Immature natural killer cell (primary cell): ENCODE measurements around the gene CASP1. TPM values are rescaled to one million over a fixed set of nuclear protein-coding genes. Genes with fewer than 3 reads are reported as not detected.
"Not testable (repeated sequence)": the region's sequence is repeated elsewhere in the genome, so short reads cannot be mapped to it uniquely, and the experiment has no call there.

Source experiments
- DNase-seq, 3 donors: peaks; one replicate each; pipeline ENCODE4 v3.0.0; 2022; ENCODE audit warnings: mixed read lengths in 1 of 3
- H3K27ac Mint-ChIP-seq, 6 donors: one replicate each; pipeline ENCODE4 v1.8.0; 2020; ENCODE audit warnings: mixed read lengths in 6 of 6, mild to moderate bottlenecking in 5 of 6, inconsistent platforms in 4 of 6, moderate library complexity in 3 of 6
- H3K27me3 Mint-ChIP-seq, 3 donors: one replicate each; pipeline ENCODE4 v1.8.0; 2020 to 2021; ENCODE audit warnings: low read depth in 3 of 3, mild to moderate bottlenecking in 3 of 3, mixed read lengths in 3 of 3, moderate library complexity in 3 of 3, inconsistent platforms in 1 of 3
- H3K36me3 Mint-ChIP-seq, 3 donors: one replicate each; pipeline ENCODE4 v1.8.0; 2020; ENCODE audit warnings: mixed read lengths in 3 of 3, inconsistent platforms in 2 of 3, mild to moderate bottlenecking in 2 of 3
- H3K4me1 Mint-ChIP-seq, 2 donors: one replicate each; pipeline ENCODE4 v1.8.0; 2020; ENCODE audit warnings: inconsistent platforms in 2 of 2, mild to moderate bottlenecking in 2 of 2, mixed read lengths in 2 of 2, moderate library complexity in 1 of 2
- H3K4me3 Mint-ChIP-seq, 5 donors: one replicate each; pipeline ENCODE4 v1.8.0; 2020; ENCODE audit warnings: mild to moderate bottlenecking in 5 of 5, mixed read lengths in 5 of 5, inconsistent platforms in 3 of 5, moderate library complexity in 3 of 5
- H3K9me3 Mint-ChIP-seq, 6 donors: one replicate each; pipeline ENCODE4 v1.8.0; 2020; ENCODE audit warnings: mild to moderate bottlenecking in 6 of 6, mixed read lengths in 6 of 6, inconsistent platforms in 4 of 6, moderate library complexity in 3 of 6
- polyA plus RNA-seq, 3 donors: library from polyadenylated mRNA; unstranded; fragments of 300-500 nt; fragmentation: Illumina TruSeq; gene quantifications; one replicate each; pipeline ENCODE4 v1.2.3, GENCODE V29; 2021

Gene CASP1
- polyA plus RNA-seq, 3 donors from 2014 or later, result 107 to 166 (median 115) TPM

GRCh38 chr11:105057432-105057831 is 22.5 kb upstream of the CASP1 start:
- Mint-ChIP-seq H3K4me1 (no peaks in the 10 kb centered on the region), H3K27ac (no peak overlapping the region), H3K4me3 (no peak overlapping the region), H3K27me3 (peaks cover 0 to 4% (median 3%) of the 10 kb centered on the region in 3 donors), H3K9me3 (peaks cover 0 to 2% (median 0%) of the 10 kb centered on the region in 6 donors), H3K36me3 (peaks cover 0 to 4% (median 0%) of the 10 kb centered on the region in 3 donors)
- DNase-seq, result no peak

- Mint-ChIP-seq H3K27ac (no peak overlapping the region), H3K9me3 (peaks cover 0 to 2% (median 0%) of the 10 kb centered on the region in 6 donors), H3K27me3 (peaks cover under 1 to 4% (median 3%) of the 10 kb centered on the region in 3 donors), H3K4me3 (no peak overlapping the region), H3K4me1 (no peaks in the 10 kb centered on the region), H3K36me3 (peaks cover 0 to 4% (median 0%) of the 10 kb centered on the region in 3 donors)
- no peak for DNase-seq
These were observed 21.5 kb upstream of the CASP1 start for GRCh38 chr11:105056446-105056845.

- H3K36me3 Mint-ChIP-seq, result peaks cover 0 to 4% (median 0%) of the 10 kb centered on the region in 3 donors
- DNase-seq, result no peak
- no peaks in the 10 kb centered on the region for H3K4me1 Mint-ChIP-seq
- H3K27ac Mint-ChIP-seq, result no peak overlapping the region
- no peak overlapping the region for H3K4me3 Mint-ChIP-seq
- H3K9me3 Mint-ChIP-seq, result peaks cover 0 to 2% (median 0%) of the 10 kb centered on the region in 6 donors
- H3K27me3 Mint-ChIP-seq, result peaks cover 3 to 4% (median 3%) of the 10 kb centered on the region in 3 donors
These were observed 20.0 kb upstream of the CASP1 start for GRCh38 chr11:105054723-105055493.

- Mint-ChIP-seq H3K27ac (no peak overlapping the region), H3K4me1 (no peaks in the 10 kb centered on the region), H3K27me3 (peaks cover 3 to 4% (median 3%) of the 10 kb centered on the region in 3 donors), H3K36me3 (peaks cover 0 to 4% (median 0%) of the 10 kb centered on the region in 3 donors), H3K4me3 (no peak overlapping the region), H3K9me3 (peaks cover 0 to 2% (median 0%) of the 10 kb centered on the region in 6 donors)
- DNase-seq, result no peak
These were observed 17.5 kb upstream of the CASP1 start for GRCh38 chr11:105052487-105052886.

GRCh38 chr11:105051559-105051958 is 16.6 kb upstream of the CASP1 start:
- H3K36me3 Mint-ChIP-seq, result peaks cover 0 to 4% (median 0%) of the 10 kb centered on the region in 3 donors
- DNase-seq, result no peak
- H3K27ac Mint-ChIP-seq, result no peak overlapping the region
- no peak overlapping the region for H3K4me3 Mint-ChIP-seq
- H3K9me3 Mint-ChIP-seq, result peaks cover 0 to 2% (median 0%) of the 10 kb centered on the region in 6 donors
- peaks cover 2 to 6% of the 10 kb centered on the region in 2 donors for H3K4me1 Mint-ChIP-seq
- peaks cover 2 to 4% (median 3%) of the 10 kb centered on the region in 3 donors for H3K27me3 Mint-ChIP-seq

- Mint-ChIP-seq H3K36me3 (peaks cover 0 to 4% (median 0%) of the 10 kb centered on the region in 3 donors), H3K27me3 (peaks cover 0 to 4% (median 0%) of the 10 kb centered on the region in 3 donors), H3K4me3 (no peak overlapping the region), H3K4me1 (peaks cover 16 to 26% of the 10 kb centered on the region in 2 donors), H3K27ac (no peak overlapping the region), H3K9me3 (no peaks in the 10 kb centered on the region)
- no peak for DNase-seq
These were observed 14.5 kb upstream of the CASP1 start for GRCh38 chr11:105049481-105049880.

- Mint-ChIP-seq H3K27me3 (peaks cover 0 to 4% (median 0%) of the 10 kb centered on the region in 3 donors), H3K4me3 (peak overlapping the region in 2 of 5 donors; percentile 45 to 52), H3K36me3 (peaks cover 3 to 5% (median 5%) of the 10 kb centered on the region in 3 donors), H3K4me1 (peaks cover 40 to 50% of the 10 kb centered on the region in 2 donors), H3K27ac (peak overlapping the region in 1 of 6 donors; percentile 27), H3K9me3 (no peaks in the 10 kb centered on the region)
- no peak for DNase-seq
These were observed 12.1 kb upstream of the CASP1 start for GRCh38 chr11:105046898-105047579.

- H3K27ac Mint-ChIP-seq, result peak overlapping the region; percentile 68 to 98 (median 86)
- peaks cover 0 to 1% (median 0%) of the 10 kb centered on the region in 3 donors for H3K27me3 Mint-ChIP-seq
- peaks cover 51 to 63% of the 10 kb centered on the region in 2 donors for H3K4me1 Mint-ChIP-seq
- no peak for DNase-seq
- H3K36me3 Mint-ChIP-seq, result peaks cover 14 to 16% (median 16%) of the 10 kb centered on the region in 3 donors
- H3K4me3 Mint-ChIP-seq, result peak overlapping the region; percentile 53 to 100 (median 97)
- no peaks in the 10 kb centered on the region for H3K9me3 Mint-ChIP-seq
These were observed 10.8 kb upstream of the CASP1 start for GRCh38 chr11:105045676-105046296.

- not testable (repeated sequence) for H3K27me3 Mint-ChIP-seq, H3K9me3 Mint-ChIP-seq
- H3K36me3 Mint-ChIP-seq, result peaks cover 24 to 26% (median 24%) of the 10 kb centered on the region in 3 donors
- H3K4me1 Mint-ChIP-seq, result peaks cover 56 to 72% of the 10 kb centered on the region in 2 donors
- H3K4me3 Mint-ChIP-seq, result peak within 1 kb of the TSS; percentile 94 to 100 (median 97)
- DNase-seq, result peak; percentile 50 to 53 (median 51)
- peak within 1 kb of the TSS; percentile 92 to 100 (median 98) for H3K27ac Mint-ChIP-seq
These were observed 9.9 kb upstream of the CASP1 start, which contains the start of gene CARD16 for GRCh38 chr11:105044557-105045524. Gene CARD16 (minus strand): TSS chr11:105045335. CDS start chr11:105045297, 38 bp downstream.

GRCh38 chr11:105042178-105042577 is 7.2 kb upstream of the CASP1 start:
- Mint-ChIP-seq H3K4me1 (peaks cover 58 to 75% of the 10 kb centered on the region in 2 donors), H3K27ac (peak overlapping the region in 5 of 6 donors; percentile 46 to 98 (median 92)), H3K36me3 (peaks cover 37 to 44% (median 38%) of the 10 kb centered on the region in 3 donors), H3K27me3 (peaks cover 0 to 1% (median 0%) of the 10 kb centered on the region in 3 donors), H3K4me3 (peak overlapping the region; percentile 94 to 100 (median 97)), H3K9me3 (no peaks in the 10 kb centered on the region)
- peak in 1 of 3 donors; percentile 12 for DNase-seq

- DNase-seq, result no peak
- H3K9me3 Mint-ChIP-seq, result no peaks in the 10 kb centered on the region
- H3K4me1 Mint-ChIP-seq, result peaks cover 58 to 68% of the 10 kb centered on the region in 2 donors
- peaks cover 0 to under 1% (median 0%) of the 10 kb centered on the region in 3 donors for H3K27me3 Mint-ChIP-seq
- H3K27ac Mint-ChIP-seq, result peak overlapping the region in 5 of 6 donors; percentile 2 to 92 (median 43)
- H3K36me3 Mint-ChIP-seq, result peaks cover 37 to 52% (median 45%) of the 10 kb centered on the region in 3 donors
- H3K4me3 Mint-ChIP-seq, result peak overlapping the region in 2 of 5 donors; percentile 1
These were observed 5.8 kb upstream of the CASP1 start for GRCh38 chr11:105040703-105041102.

- H3K4me3 Mint-ChIP-seq, result peak overlapping the region; percentile 92 to 99 (median 98)
- not testable (repeated sequence) for H3K27me3 Mint-ChIP-seq, H3K9me3 Mint-ChIP-seq, DNase-seq
- peaks cover 59 to 64% of the 10 kb centered on the region in 2 donors for H3K4me1 Mint-ChIP-seq
- H3K27ac Mint-ChIP-seq, result peak overlapping the region; percentile 91 to 98 (median 94)
- H3K36me3 Mint-ChIP-seq, result peaks cover 18 to 50% (median 43%) of the 10 kb centered on the region in 3 donors
These were observed 556 bp downstream of the CASP1 start for GRCh38 chr11:105034388-105034787.
